ENCODE data around the gene CHMP4B. TPM values are rescaled to one million over a fixed set of nuclear protein-coding genes. Genes with fewer than 3 reads are reported as not detected.

The CHMP4B gene
- total and polyA plus RNA-seq, 4 donors = 91.6 to 162 (median 120) TPM

DNA sequence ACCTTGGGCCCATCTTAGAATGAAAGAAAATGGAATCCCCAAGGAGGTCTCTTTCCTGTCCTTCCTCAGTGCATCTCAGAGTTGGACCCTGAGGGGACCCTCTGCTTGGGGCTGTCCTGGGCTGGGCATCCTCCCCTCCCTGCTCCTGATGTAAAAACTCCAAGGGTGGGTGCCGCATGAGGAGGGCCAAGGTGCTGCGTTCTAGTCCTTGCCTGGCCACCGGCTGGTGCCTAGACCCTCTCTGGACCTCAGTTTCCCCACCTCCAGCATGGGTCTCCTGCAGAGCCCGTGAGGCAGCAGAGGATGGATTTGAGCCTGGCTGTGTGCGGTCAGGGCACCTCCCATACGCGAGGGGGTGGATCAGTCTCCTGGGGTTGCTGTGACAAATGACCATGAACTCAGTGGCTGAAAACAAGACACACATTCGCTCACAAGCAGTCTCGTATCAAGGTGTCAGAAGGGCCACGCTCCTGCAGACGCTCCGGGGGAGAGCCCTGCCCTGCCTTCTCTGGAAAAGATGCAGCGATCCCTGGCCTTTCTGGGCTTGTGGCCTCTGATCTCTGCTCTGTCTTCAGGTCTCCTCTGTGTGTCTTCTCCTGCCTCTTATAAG lies 54.7 kb downstream of the CHMP4B start:
- TF ChIP-seq CTCF (IDR thresholded peaks at IDR 0.05; ENCODE audit: control extremely low read depth, extremely low read depth) = no peak
- no peaks in the 10 kb centered on the region for H3K36me3 ChIP-seq (ENCODE audit: control insufficient read depth in 4 of 4, insufficient read depth in 4 of 4, low read length in 4 of 4)
- no peak overlapping the region for H3K4me3 ChIP-seq
- H3K9me3 ChIP-seq (ENCODE audit: control insufficient read depth in 4 of 4, insufficient read depth in 3 of 4, low read length in 3 of 4) = no peaks in the 10 kb centered on the region
- ATAC-seq (ENCODE audit: insufficient read depth, low FRiP score) = no peak
- peaks cover 0 to 13% (median 6%) of the 10 kb centered on the region in 5 donors for H3K4me1 ChIP-seq (ENCODE audit: control insufficient read depth in 5 of 5, insufficient read depth in 5 of 5, low read length in 5 of 5)
- no peaks in the 10 kb centered on the region for H3K27me3 ChIP-seq (ENCODE audit: control insufficient read depth in 3 of 3, insufficient read depth in 3 of 3, low read length in 2 of 3)
- H3K9ac ChIP-seq (ENCODE audit: insufficient read depth in 1 of 2, low read length in 2 of 2) = no peak overlapping the region
- DNase-seq = no peak
- WGBS, 2 donors = 93 to 94% methylated on average over 13 of the region's 13 CpGs
- no peak overlapping the region for H3K27ac ChIP-seq (ENCODE audit: low read depth in 1 of 2, low read length in 1 of 2)

- H3K27me3 ChIP-seq (ENCODE audit: control insufficient read depth in 3 of 3, insufficient read depth in 3 of 3, low read length in 2 of 3) = no peaks in the 10 kb centered on the region
- no peak overlapping the region for H3K4me3 ChIP-seq
- no peaks in the 10 kb centered on the region for H3K36me3 ChIP-seq (ENCODE audit: control insufficient read depth in 4 of 4, insufficient read depth in 4 of 4, low read length in 4 of 4)
- H3K27ac ChIP-seq (ENCODE audit: low read depth in 1 of 2, low read length in 1 of 2) = no peak overlapping the region
- H3K9ac ChIP-seq (ENCODE audit: insufficient read depth in 1 of 2, low read length in 2 of 2) = no peak overlapping the region
- no peak for TF ChIP-seq CTCF (IDR thresholded peaks at IDR 0.05; ENCODE audit: control extremely low read depth, extremely low read depth)
- no peak for DNase-seq
- no peaks in the 10 kb centered on the region for H3K9me3 ChIP-seq (ENCODE audit: control insufficient read depth in 4 of 4, insufficient read depth in 3 of 4, low read length in 3 of 4)
- WGBS, 2 donors = 96% methylated on average over 11 of the region's 11 CpGs
- H3K4me1 ChIP-seq (ENCODE audit: control insufficient read depth in 5 of 5, insufficient read depth in 5 of 5, low read length in 5 of 5) = peaks cover 0 to 13% (median 10%) of the 10 kb centered on the region in 5 donors
- ATAC-seq (ENCODE audit: insufficient read depth, low FRiP score) = no peak
Measured at GRCh38 chr20:33866398-33867100, 55.4 kb downstream of the CHMP4B start.

DNA sequence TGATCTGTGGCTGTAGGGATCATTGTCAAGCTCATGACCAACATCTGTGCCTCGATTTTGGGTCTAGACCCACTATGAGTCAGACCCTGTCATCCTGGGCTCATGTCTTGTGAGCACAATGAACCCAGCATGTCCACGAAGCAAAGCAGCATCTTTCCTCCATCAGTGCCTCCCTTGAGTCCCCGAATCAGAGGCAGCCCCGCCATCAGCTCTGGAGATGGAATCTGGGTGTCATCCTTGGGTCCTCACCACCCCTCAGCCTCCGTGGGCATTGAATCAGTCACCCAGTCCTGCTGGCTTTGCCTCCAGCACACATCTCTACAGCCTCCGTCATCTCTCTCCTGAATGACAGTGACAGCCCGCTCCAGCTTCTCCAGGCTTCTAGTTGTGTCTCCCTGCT lies 56.9 kb downstream of the CHMP4B start:
- peaks cover 0 to 11% (median 4%) of the 10 kb centered on the region in 5 donors for H3K4me1 ChIP-seq (ENCODE audit: control insufficient read depth in 5 of 5, insufficient read depth in 5 of 5, low read length in 5 of 5)
- no peaks in the 10 kb centered on the region for H3K9me3 ChIP-seq (ENCODE audit: control insufficient read depth in 4 of 4, insufficient read depth in 3 of 4, low read length in 3 of 4)
- no peaks in the 10 kb centered on the region for H3K36me3 ChIP-seq (ENCODE audit: control insufficient read depth in 4 of 4, insufficient read depth in 4 of 4, low read length in 4 of 4)
- 89 to 90% methylated on average over 7 of the region's 7 CpGs for WGBS, 2 donors
- DNase-seq (no peak), ATAC-seq (ENCODE audit: insufficient read depth, low FRiP score) (no peak)
- no peak overlapping the region for H3K4me3 ChIP-seq
- no peaks in the 10 kb centered on the region for H3K27me3 ChIP-seq (ENCODE audit: control insufficient read depth in 3 of 3, insufficient read depth in 3 of 3, low read length in 2 of 3)
- no peak for TF ChIP-seq CTCF (IDR thresholded peaks at IDR 0.05; ENCODE audit: control extremely low read depth, extremely low read depth)
- H3K27ac ChIP-seq (ENCODE audit: low read depth in 1 of 2, low read length in 1 of 2) = no peak overlapping the region
- no peak overlapping the region for H3K9ac ChIP-seq (ENCODE audit: insufficient read depth in 1 of 2, low read length in 2 of 2)
